HepG2 (cell line): ENCODE results near the gene LDLR. TPM values are rescaled to one million over a fixed set of nuclear protein-coding genes. Genes with fewer than 3 reads are reported as not detected.

ENCODE experiments used
- CREB3 ChIP-seq: sonication (generic); formaldehyde crosslinking; IDR thresholded peaks from 2 replicates; pipeline ENCODE4 v1.5.0; 2020; ENCODE audit warnings: missing genetic modification reagents
- ELF1 ChIP-seq: sonication (generic); formaldehyde crosslinking; IDR thresholded peaks from 2 replicates; pipeline ENCODE4 v1.4.0; 2020; ENCODE audit warnings: missing genetic modification reagents
- ELF3 ChIP-seq: IDR thresholded peaks from 2 replicates; pipeline ENCODE4 v1.6.1; 2016; ENCODE audit warnings: missing genetic modification reagents, missing compliant biosample characterization
- ETV5 ChIP-seq: IDR thresholded peaks from 2 replicates; pipeline ENCODE4 v1.6.1; 2018; ENCODE audit warnings: missing biosample characterization, missing genetic modification reagents, inconsistent platforms, borderline replicate concordance
- GATAD2A ChIP-seq: IDR thresholded peaks from 2 replicates; pipeline ENCODE4 v1.6.1; 2016
- JUND ChIP-seq: sonication (generic); formaldehyde crosslinking; IDR thresholded peaks from 2 replicates; pipeline ENCODE4 v1.8.0; 2022; ENCODE audit warnings: mild to moderate bottlenecking, missing genetic modification reagents
- MEIS2 ChIP-seq: sonication (generic); formaldehyde crosslinking; IDR thresholded peaks from 2 replicates; pipeline ENCODE4 v1.9.0; 2021; ENCODE audit warnings: mild to moderate bottlenecking, missing genetic modification reagents
- RBFOX2 ChIP-seq: fragments of 200-400 bp; formaldehyde crosslinking; IDR thresholded peaks from 2 replicates; pipeline ENCODE4 v1.6.1; 2017; ENCODE audit warnings: low read depth, mild to moderate bottlenecking, low read length
- SALL1 ChIP-seq: sonication (generic); formaldehyde crosslinking; IDR thresholded peaks from 2 replicates; pipeline ENCODE4 v1.8.0; 2022; ENCODE audit warnings: mild to moderate bottlenecking, missing genetic modification reagents
- SIN3A ChIP-seq: IDR thresholded peaks from 2 replicates; pipeline ENCODE4 v1.6.1; 2011; ENCODE audit warnings: low read depth, mild to moderate bottlenecking, control low read depth, low read length, borderline replicate concordance
- SPEN ChIP-seq: sonication (generic); formaldehyde crosslinking; IDR thresholded peaks from 2 replicates; pipeline ENCODE4 v1.5.1; 2020; ENCODE audit warnings: low read depth, mild to moderate bottlenecking, missing genetic modification reagents
- TBP ChIP-seq: sonication (generic); formaldehyde crosslinking; IDR thresholded peaks from 2 replicates; pipeline ENCODE4 v1.5.0; 2020; ENCODE audit warnings: missing genetic modification reagents
- THAP11 ChIP-seq: IDR thresholded peaks from 2 replicates; pipeline ENCODE4 v1.6.1; 2016; ENCODE audit warnings: missing biosample characterization, missing genetic modification reagents
- TOPORS ChIP-seq: sonication (generic); formaldehyde crosslinking; IDR thresholded peaks from 2 replicates; pipeline ENCODE4 v1.8.0; 2023; ENCODE audit warnings: mild to moderate bottlenecking, missing genetic modification reagents
- ZBTB21 ChIP-seq: sonication (generic); formaldehyde crosslinking; IDR thresholded peaks from 2 replicates; pipeline ENCODE4 v1.4.0; 2020; ENCODE audit warnings: missing genetic modification reagents
- ZBTB38 ChIP-seq: sonication (generic); formaldehyde crosslinking; IDR thresholded peaks from 2 replicates; pipeline ENCODE4 v1.5.1; 2020; ENCODE audit warnings: mild to moderate bottlenecking, missing genetic modification reagents
- ZKSCAN5 ChIP-seq: sonication (generic); formaldehyde crosslinking; IDR thresholded peaks from 2 replicates; pipeline ENCODE4 v1.5.1; 2020; ENCODE audit warnings: mild to moderate bottlenecking, missing genetic modification reagents
- ZNF12 ChIP-seq: sonication (generic); formaldehyde crosslinking; IDR thresholded peaks from 2 replicates; pipeline ENCODE4 v1.5.0; 2020; ENCODE audit warnings: missing genetic modification reagents
- ZNF260 ChIP-seq: sonication (generic); formaldehyde crosslinking; IDR thresholded peaks from 2 replicates; pipeline ENCODE4 v1.4.0; 2020; ENCODE audit warnings: missing genetic modification reagents, low read depth, mild to moderate bottlenecking, borderline replicate concordance
- ZNF331 ChIP-seq: sonication (generic); formaldehyde crosslinking; IDR thresholded peaks from 2 replicates; pipeline ENCODE4 v1.4.0; 2020; ENCODE audit warnings: missing genetic modification reagents
- ZNF512B ChIP-seq: sonication (generic); formaldehyde crosslinking; IDR thresholded peaks from 2 replicates; pipeline ENCODE4 v1.5.1; 2020; ENCODE audit warnings: missing genetic modification reagents, mild to moderate bottlenecking, borderline replicate concordance
- ZNF768 ChIP-seq: sonication (generic); formaldehyde crosslinking; IDR thresholded peaks from 2 replicates; pipeline ENCODE4 v1.4.0; 2020; ENCODE audit warnings: missing genetic modification reagents
- polyA plus RNA-seq, 8 experiments: library from polyadenylated mRNA; depleted of rRNA in 3 of 8; stranded (reverse) in 7 of 8; unstranded in 1 of 8; fragments of >200 nt; fragmentation: Illumina TruSeq in 4 of 8; extraction: Trizol in 4 of 8; gene quantifications; 2 replicates each; pipeline versions ENCODE4 v1.2.1 to v1.2.3, GENCODE V29; 2011 to 2016; ENCODE audit warnings: low read depth in 4 of 8, missing spikeins in 1 of 8, mixed read lengths in 1 of 8; ENCODE audit not compliant: insufficient read depth in 1 of 8
- total RNA-seq, 5 experiments: library from RNA; depleted of rRNA; stranded (reverse); fragments of >200 nt; fragmentation: Illumina TruSeq; extraction: Trizol; gene quantifications; 2 replicates each; pipeline ENCODE4 v1.2.3, GENCODE V29; 2016; ENCODE audit warnings: low read depth in 1 of 5
- TF ChIP-seq, protein P1 (sequence below): sonication (generic); formaldehyde crosslinking; IDR thresholded peaks from 2 replicates; pipeline ENCODE4 v1.4.0; 2020; ENCODE audit warnings: missing genetic modification reagents
- TF ChIP-seq, protein P2 (sequence below): IDR thresholded peaks from 2 replicates; pipeline ENCODE4 v1.4.0; 2020; ENCODE audit warnings: mild to moderate bottlenecking, missing genetic modification reagents

LDLR gene
- total and polyA plus RNA-seq, 2 of the 13 experiments (the other 11 are each of a cell fraction or from before 2014, with no cell fraction given): 51.6 to 92.5 TPM

DNA sequence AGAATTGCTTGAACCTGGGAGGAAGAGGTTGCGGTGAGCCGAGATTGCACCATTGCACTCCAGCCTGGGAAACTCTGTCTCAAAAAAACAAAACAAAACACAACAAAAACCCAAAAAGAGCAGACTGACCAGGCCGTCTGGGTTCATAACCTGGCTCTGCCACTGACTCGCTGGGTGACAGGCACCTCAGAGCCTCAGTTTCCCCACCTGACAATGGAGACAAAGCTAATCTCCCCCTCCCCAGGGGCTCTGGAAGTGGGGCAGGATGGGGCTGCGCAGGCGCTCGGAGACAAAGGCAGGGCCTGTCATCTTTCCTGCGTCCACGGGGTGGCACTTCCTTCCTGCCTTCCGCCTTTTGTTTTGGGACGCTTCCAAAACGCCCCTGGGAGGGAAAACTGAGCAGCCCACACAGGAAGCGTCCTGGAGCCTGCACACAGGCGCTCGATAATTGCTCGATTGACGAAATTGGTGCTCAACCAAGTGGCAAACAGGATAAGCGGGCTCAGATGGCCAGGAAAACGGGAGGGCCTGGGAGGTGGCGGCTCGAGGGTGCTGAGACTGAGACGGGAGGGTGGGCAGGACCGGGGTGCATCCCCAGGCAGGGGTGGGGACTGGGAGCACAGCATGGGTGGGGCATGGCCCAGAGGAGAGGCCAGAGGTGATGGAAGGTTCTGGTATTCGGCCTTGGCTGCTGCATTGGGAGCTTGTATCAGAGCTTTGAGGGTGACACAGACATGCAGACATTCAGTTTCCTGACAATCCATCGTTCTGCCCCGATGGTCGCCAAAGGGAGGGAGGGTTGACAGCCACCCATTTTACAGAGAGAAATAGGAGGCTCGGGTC, 48.5 kb downstream of the LDLR start (continued):
- TF ChIP-seq ZNF512B (CRISPR knock-in tag) (no peak), ZBTB21 (CRISPR knock-in tag) (no peak), ZNF12 (CRISPR knock-in tag) (no peak), RBFOX2 (no peak), ELF1 (CRISPR knock-in tag) (no peak; the same call in 1 of the 2 replicates), CREB3 (CRISPR knock-in tag) (no peak), SALL1 (CRISPR knock-in tag) (no peak; the same call in 1 of the 2 replicates), ZBTB38 (no peak), SIN3A (no peak), TOPORS (CRISPR knock-in tag) (no peak), THAP11 (CRISPR knock-in tag) (peak; percentile 27; the same call in 1 of the 2 replicates), JUND (CRISPR knock-in tag) (no peak), ZNF331 (no peak), ZNF260 (no peak), SPEN (CRISPR knock-in tag) (no peak), ELF3 (CRISPR knock-in tag) (peak; percentile 41; the same call in 1 of the 2 replicates), ETV5 (peak; percentile 79), GATAD2A (CRISPR knock-in tag) (peak; percentile 15; the same call in 1 of the 2 replicates), TBP (CRISPR knock-in tag) (no peak), ZKSCAN5 (CRISPR knock-in tag) (no peak), ZNF768 (CRISPR knock-in tag) (peak; percentile 8; the same call in 1 of the 2 replicates), MEIS2 (CRISPR knock-in tag) (0 out of 2 replicates have a peak, but pooled peaks have one; percentile 14)
- TF ChIP-seq, protein P1, sequence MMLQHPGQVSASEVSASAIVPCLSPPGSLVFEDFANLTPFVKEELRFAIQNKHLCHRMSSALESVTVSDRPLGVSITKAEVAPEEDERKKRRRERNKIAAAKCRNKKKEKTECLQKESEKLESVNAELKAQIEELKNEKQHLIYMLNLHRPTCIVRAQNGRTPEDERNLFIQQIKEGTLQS (CRISPR knock-in tag): no peak
- TF ChIP-seq, protein P2, sequence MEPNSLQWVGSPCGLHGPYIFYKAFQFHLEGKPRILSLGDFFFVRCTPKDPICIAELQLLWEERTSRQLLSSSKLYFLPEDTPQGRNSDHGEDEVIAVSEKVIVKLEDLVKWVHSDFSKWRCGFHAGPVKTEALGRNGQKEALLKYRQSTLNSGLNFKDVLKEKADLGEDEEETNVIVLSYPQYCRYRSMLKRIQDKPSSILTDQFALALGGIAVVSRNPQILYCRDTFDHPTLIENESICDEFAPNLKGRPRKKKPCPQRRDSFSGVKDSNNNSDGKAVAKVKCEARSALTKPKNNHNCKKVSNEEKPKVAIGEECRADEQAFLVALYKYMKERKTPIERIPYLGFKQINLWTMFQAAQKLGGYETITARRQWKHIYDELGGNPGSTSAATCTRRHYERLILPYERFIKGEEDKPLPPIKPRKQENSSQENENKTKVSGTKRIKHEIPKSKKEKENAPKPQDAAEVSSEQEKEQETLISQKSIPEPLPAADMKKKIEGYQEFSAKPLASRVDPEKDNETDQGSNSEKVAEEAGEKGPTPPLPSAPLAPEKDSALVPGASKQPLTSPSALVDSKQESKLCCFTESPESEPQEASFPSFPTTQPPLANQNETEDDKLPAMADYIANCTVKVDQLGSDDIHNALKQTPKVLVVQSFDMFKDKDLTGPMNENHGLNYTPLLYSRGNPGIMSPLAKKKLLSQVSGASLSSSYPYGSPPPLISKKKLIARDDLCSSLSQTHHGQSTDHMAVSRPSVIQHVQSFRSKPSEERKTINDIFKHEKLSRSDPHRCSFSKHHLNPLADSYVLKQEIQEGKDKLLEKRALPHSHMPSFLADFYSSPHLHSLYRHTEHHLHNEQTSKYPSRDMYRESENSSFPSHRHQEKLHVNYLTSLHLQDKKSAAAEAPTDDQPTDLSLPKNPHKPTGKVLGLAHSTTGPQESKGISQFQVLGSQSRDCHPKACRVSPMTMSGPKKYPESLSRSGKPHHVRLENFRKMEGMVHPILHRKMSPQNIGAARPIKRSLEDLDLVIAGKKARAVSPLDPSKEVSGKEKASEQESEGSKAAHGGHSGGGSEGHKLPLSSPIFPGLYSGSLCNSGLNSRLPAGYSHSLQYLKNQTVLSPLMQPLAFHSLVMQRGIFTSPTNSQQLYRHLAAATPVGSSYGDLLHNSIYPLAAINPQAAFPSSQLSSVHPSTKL (CRISPR knock-in tag): peak; percentile 8; the same call in 1 of the 2 replicates
